GM12801 (cell line): ENCODE results near the gene WNT4.

Experiments
- CTCF ChIP-seq: IDR thresholded peaks from one replicate; pipeline ENCODE4 v1.5.1; 2011; ENCODE audit warnings: control low read depth; ENCODE audit not compliant: insufficient read length; ENCODE audit errors: extremely low read depth

Gene WNT4

DNA sequence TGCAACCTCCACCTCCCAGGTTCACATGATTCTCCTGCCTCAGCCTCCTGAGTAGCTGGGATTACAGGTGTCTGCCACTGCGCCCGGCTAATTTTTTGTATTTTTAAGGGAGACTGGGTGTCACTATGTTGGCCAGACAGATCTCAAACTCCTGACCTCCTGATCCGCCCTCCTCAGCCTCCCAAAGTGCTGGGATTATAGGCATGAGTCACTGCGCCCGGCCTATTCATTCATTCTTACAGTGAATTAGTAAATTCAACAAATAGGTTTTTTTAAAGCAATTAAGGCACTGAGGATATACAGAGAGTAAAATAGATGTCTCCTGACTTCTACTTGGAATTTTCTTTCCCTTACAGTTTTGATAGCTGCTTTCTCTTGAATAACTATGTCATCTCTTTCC, 46.9 kb downstream of the WNT4 start:
- TF ChIP-seq CTCF = no peak

DNA sequence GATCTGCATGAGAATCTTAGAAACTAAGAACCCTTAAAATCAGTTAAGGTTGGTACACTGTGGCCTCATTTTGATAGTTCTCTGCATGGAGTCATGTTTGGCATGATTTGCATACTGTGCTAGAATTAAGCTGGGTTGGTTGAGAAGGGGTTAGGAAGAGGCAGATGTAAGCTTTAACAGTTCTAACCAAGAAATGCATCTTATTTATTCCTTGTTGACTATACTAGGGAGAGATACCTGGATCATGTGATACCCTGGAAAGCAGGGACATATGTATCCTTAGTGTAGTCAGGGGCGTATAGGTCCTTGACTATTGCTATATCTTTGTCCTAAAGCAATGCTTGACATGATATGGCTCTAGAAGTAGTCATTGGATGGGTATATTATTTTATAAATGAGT, 49.4 kb downstream of the WNT4 start:
- TF ChIP-seq CTCF = no peak

DNA sequence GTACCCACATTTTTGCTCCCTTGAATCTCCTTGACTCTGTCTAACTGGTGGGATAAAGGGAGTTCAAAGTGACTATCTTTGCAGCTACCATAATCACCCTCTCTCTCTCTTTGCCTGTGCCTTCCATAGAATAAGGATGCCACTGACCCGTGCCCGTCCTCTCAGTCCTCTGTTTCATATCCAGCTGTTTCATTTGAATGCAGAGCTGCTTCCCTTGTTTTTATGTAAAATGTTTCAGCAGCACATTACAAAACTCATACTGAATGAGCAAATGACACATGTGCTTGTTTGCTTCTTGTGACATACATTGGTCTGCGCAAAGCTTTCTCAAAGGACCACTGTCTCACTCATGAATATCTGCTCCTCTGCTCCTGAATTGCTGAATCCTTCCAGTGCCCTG, 52.0 kb downstream of the WNT4 start:
- TF ChIP-seq CTCF = no peak

- TF ChIP-seq CTCF = no peak
Observed at GRCh38 chr1:22089787-22090186, 53.1 kb downstream of the WNT4 start.

GRCh38 chr1:22089134-22089571, 53.7 kb downstream of the WNT4 start:
- TF ChIP-seq CTCF = no peak

DNA sequence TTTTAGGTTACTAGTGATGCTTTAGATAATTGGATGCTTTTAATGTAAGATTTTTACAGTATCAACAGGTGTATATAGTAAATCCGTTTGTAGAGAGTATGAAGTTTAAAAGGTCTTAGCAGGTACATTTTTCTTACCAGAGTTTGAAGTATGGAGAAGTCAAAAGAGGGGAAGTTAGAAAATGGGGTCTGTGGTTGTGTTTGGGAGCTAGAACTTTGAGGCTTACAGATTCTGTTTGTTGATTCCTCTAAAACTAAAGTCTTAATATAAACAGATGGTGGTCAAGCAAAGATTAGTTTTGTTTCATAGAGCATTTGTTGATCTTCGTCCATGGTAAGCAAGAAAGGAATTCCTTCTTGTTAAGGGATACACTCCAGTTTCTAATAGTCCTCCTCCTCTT, 54.6 kb downstream of the WNT4 start:
- TF ChIP-seq CTCF = no peak

- TF ChIP-seq CTCF = no peak
Observed at GRCh38 chr1:22080191-22080590, 62.7 kb downstream of the WNT4 start.

DNA sequence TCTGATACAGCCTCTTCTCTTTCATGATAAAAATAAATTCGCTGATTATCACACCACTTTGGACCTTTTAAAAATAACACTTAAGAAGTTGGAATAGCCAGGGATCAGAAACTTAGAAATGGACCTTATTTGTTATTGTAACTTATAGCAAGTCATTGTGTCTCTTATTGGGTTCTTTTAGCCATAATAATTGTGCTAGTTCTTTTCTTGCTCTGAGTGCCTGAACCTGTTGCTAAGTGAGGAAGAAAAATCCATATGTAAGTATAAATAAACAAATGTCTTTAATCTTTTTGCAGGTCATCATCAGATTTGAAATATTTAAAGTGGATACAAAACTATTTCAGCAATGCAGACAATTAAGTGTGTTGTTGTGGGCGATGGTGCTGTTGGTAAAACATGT, 64.8 kb downstream of the WNT4 start:
- TF ChIP-seq CTCF = no peak
